SU-DHL-6 (cell line): ENCODE data around the gene TAF11L4.
"Not testable (repeated sequence)": the region's sequence is repeated elsewhere in the genome, so short reads cannot be mapped to it uniquely, and the experiment has no call there.

Experiments
- H2AFZ ChIP-seq: fragments of 200-600 bp; sonication (generic); 2 replicates; pipeline ENCODE4 v1.6.1; 2014; ENCODE audit warnings: low read depth, mild to moderate bottlenecking, moderate library complexity, mixed read lengths, antibody characterized with exemption, low read length; ENCODE audit not compliant: severe bottlenecking
- H3F3A ChIP-seq: fragments of 200-600 bp; shearing (Covaris generic); 2 replicates; pipeline ENCODE4 v1.6.0; 2016; ENCODE audit warnings: antibody characterized with exemption, mild to moderate bottlenecking; ENCODE audit not compliant: insufficient read depth
- H3K27ac ChIP-seq: fragments of 200-600 bp; sonication (generic); 2 replicates; pipeline ENCODE4 v1.5.1; 2016; ENCODE audit warnings: low read depth, mild to moderate bottlenecking, low read length, moderate library complexity, mixed read lengths
- H3K27me3 ChIP-seq: fragments of 200-600 bp; sonication (generic), shearing (Covaris generic); 2 replicates; pipeline ENCODE4 v1.6.0; 2014; ENCODE audit warnings: mild to moderate bottlenecking, low read length
- H3K36me3 ChIP-seq: fragments of 200-600 bp; sonication (generic); 2 replicates; pipeline ENCODE4 v1.6.1; 2014; ENCODE audit warnings: mild to moderate bottlenecking, low read length, mixed read lengths
- H3K4me2 ChIP-seq: fragments of 300-600, 200-600 bp; shearing (Covaris generic), sonication (generic); 2 replicates; pipeline ENCODE4 v1.6.0; 2014; ENCODE audit warnings: low read length, low read depth, mild to moderate bottlenecking; ENCODE audit not compliant: poor library complexity, severe bottlenecking
- H3K4me3 ChIP-seq: fragments of 200-600 bp; sonication (generic); 2 replicates; pipeline ENCODE4 v1.5.1; 2014; ENCODE audit warnings: antibody characterized with exemption, low read length, mild to moderate bottlenecking, mixed read lengths; ENCODE audit not compliant: insufficient read depth, poor library complexity, severe bottlenecking
- H3K79me2 ChIP-seq: fragments of 200-600 bp; sonication (generic); 2 replicates; pipeline ENCODE4 v1.6.1; 2014; ENCODE audit warnings: mild to moderate bottlenecking, low read length, moderate library complexity; ENCODE audit not compliant: insufficient read depth
- H3K9ac ChIP-seq: fragments of 200-600 bp; sonication (generic); 2 replicates; pipeline ENCODE4 v1.7.0; 2014; ENCODE audit warnings: mild to moderate bottlenecking, low read length
- H3K9me2 ChIP-seq: fragments of 200-600 bp; sonication (generic); replicated peaks from 2 replicates; pipeline ENCODE4 v1.6.1; 2014; ENCODE audit warnings: low read length; ENCODE audit not compliant: insufficient read depth
- H3K9me3 ChIP-seq: fragments of 200-600 bp; sonication (generic); 2 replicates; pipeline ENCODE4 v1.6.1; 2014; ENCODE audit warnings: low read length, mixed read lengths; ENCODE audit not compliant: insufficient read depth
- H4K20me1 ChIP-seq: fragments of 200-600 bp; sonication (generic); 2 replicates; pipeline ENCODE4 v1.6.1; 2014; ENCODE audit warnings: low read depth, mild to moderate bottlenecking, antibody characterized with exemption, low read length, moderate library complexity, mixed read lengths
- EZH2phosphoT487 ChIP-seq: fragments of 200-600 bp; sonication (generic), shearing (Covaris generic); conservative IDR thresholded peaks from 2 replicates; pipeline ENCODE4 v1.6.1; 2018; ENCODE audit warnings: mild to moderate bottlenecking, antibody characterized with exemption, low read length, moderate library complexity, mixed read lengths
- TF ChIP-seq, protein P1 (sequence below): fragments of 200-600 bp; sonication (generic); IDR thresholded peaks from one replicate; pipeline ENCODE4 v1.5.1; 2017; ENCODE audit warnings: antibody characterized with exemption, mild to moderate bottlenecking, low read length, moderate library complexity; ENCODE audit not compliant: insufficient read depth, poor library complexity, severe bottlenecking

Gene TAF11L4

GRCh38 chr5:17492770-17493169, 28.8 kb upstream of the TAF11L4 start:
- Histone ChIP-seq H3F3A (no peaks in the 10 kb centered on the region), H3K4me2 (no peak overlapping the region), H3K9me3 (no peaks in the 10 kb centered on the region), H3K9me2 (no peaks in the 10 kb centered on the region), H3K9ac (no peak overlapping the region), H3K27me3 (no peaks in the 10 kb centered on the region), H3K27ac (no peak overlapping the region), H3K79me2 (no peaks in the 10 kb centered on the region), H3K36me3 (no peaks in the 10 kb centered on the region), H3K4me3 (no peak overlapping the region), H2AFZ (no peak overlapping the region), H4K20me1 (no peaks in the 10 kb centered on the region)
- TF ChIP-seq, protein P1, sequence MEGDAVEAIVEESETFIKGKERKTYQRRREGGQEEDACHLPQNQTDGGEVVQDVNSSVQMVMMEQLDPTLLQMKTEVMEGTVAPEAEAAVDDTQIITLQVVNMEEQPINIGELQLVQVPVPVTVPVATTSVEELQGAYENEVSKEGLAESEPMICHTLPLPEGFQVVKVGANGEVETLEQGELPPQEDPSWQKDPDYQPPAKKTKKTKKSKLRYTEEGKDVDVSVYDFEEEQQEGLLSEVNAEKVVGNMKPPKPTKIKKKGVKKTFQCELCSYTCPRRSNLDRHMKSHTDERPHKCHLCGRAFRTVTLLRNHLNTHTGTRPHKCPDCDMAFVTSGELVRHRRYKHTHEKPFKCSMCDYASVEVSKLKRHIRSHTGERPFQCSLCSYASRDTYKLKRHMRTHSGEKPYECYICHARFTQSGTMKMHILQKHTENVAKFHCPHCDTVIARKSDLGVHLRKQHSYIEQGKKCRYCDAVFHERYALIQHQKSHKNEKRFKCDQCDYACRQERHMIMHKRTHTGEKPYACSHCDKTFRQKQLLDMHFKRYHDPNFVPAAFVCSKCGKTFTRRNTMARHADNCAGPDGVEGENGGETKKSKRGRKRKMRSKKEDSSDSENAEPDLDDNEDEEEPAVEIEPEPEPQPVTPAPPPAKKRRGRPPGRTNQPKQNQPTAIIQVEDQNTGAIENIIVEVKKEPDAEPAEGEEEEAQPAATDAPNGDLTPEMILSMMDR = no peak
- TF ChIP-seq EZH2phosphoT487 = no peak

DNA sequence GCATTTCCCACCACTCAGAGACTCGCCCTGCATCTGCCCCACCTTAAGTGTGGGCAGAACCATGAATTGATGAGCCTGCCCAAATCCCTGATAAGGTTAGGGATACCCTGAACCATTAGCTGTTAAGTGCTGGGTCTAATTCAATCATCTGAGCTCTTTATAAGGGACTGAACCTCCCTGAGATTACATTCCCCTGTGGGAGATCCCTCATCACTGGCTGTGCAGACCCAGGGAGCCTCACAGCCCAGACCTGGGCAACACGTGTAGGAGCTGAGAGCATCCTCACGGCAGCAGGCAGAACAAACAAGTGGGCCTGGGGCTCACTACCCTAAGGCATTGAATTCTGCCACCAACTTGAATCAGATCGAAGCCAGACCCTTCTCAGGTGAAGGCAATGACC, 24.2 kb upstream of the TAF11L4 start:
- no peak overlapping the region for H2AFZ ChIP-seq

GRCh38 chr5:17497931-17498330, 23.7 kb upstream of the TAF11L4 start, which contains the start of gene TAF11L2:
Gene TAF11L2 (plus strand): TSS chr5:17498231.
- H3K9me2 ChIP-seq, H3F3A ChIP-seq, H3K9me3 ChIP-seq, H4K20me1 ChIP-seq, H3K27ac ChIP-seq, H3K9ac ChIP-seq, H2AFZ ChIP-seq, H3K4me2 ChIP-seq, H3K36me3 ChIP-seq, H3K79me2 ChIP-seq, H3K4me3 ChIP-seq, H3K27me3 ChIP-seq: not testable (repeated sequence)

More for the DNA sequence above, 24.2 kb upstream of the TAF11L4 start:
- H3F3A ChIP-seq = no peaks in the 10 kb centered on the region
- H3K27me3 ChIP-seq = no peaks in the 10 kb centered on the region
- no peak overlapping the region for H3K27ac ChIP-seq
- TF ChIP-seq EZH2phosphoT487 = no peak
- TF ChIP-seq, protein P1 = no peak
- H3K36me3 ChIP-seq = no peaks in the 10 kb centered on the region
- no peak overlapping the region for H3K4me2 ChIP-seq
- no peaks in the 10 kb centered on the region for H3K9me2 ChIP-seq
- no peaks in the 10 kb centered on the region for H4K20me1 ChIP-seq
- no peaks in the 10 kb centered on the region for H3K79me2 ChIP-seq
- no peak overlapping the region for H3K4me3 ChIP-seq
- no peak overlapping the region for H3K9ac ChIP-seq
- no peaks in the 10 kb centered on the region for H3K9me3 ChIP-seq

DNA sequence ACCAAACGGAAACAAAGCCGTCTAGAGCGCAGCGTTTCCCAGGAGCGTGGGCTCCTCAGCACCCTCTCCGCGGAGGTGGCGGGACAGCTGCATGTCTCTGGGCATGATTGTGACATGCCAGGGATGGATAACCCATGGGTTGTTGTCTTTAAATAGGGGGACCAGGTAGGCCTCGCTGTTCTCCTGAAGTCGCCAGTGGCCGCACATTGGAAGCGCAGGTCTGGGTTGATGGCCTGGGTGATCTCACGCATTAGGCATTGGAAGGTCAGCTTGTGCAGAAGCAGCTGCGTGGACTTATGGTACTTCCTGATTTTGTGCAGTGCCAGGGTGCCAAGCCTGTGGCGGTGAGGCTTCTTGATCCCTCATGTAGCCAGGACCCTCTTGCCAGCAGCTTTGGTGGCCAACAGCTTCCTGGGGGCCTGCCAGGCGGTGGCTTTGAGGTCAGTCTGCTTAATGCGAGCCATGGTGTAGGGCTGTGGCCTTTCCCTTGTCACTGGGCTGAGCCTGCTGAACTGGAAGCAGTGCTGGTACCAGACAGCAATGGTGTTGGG, 9.8 kb upstream of the TAF11L4 start:
- no peak for TF ChIP-seq EZH2phosphoT487
- TF ChIP-seq, protein P1 = no peak
- Histone ChIP-seq H3K9me3 (no peaks in the 10 kb centered on the region), H3K27me3 (no peaks in the 10 kb centered on the region), H4K20me1 (no peaks in the 10 kb centered on the region), H3K4me3 (no peak overlapping the region), H3K9ac (no peak overlapping the region), H3F3A (no peaks in the 10 kb centered on the region), H3K27ac (no peak overlapping the region), H3K79me2 (no peaks in the 10 kb centered on the region), H3K36me3 (no peaks in the 10 kb centered on the region), H3K9me2 (no peaks in the 10 kb centered on the region), H2AFZ (no peak overlapping the region), H3K4me2 (no peak overlapping the region)

- not testable (repeated sequence) for H3K79me2 ChIP-seq, H3K9me2 ChIP-seq, H4K20me1 ChIP-seq, H3K27me3 ChIP-seq, H3F3A ChIP-seq, H3K36me3 ChIP-seq, H2AFZ ChIP-seq, H3K9me3 ChIP-seq, H3K4me2 ChIP-seq, H3K9ac ChIP-seq, H3K27ac ChIP-seq, H3K4me3 ChIP-seq
These were observed 4.1 kb upstream of the TAF11L4 start for GRCh38 chr5:17517526-17517925.

DNA sequence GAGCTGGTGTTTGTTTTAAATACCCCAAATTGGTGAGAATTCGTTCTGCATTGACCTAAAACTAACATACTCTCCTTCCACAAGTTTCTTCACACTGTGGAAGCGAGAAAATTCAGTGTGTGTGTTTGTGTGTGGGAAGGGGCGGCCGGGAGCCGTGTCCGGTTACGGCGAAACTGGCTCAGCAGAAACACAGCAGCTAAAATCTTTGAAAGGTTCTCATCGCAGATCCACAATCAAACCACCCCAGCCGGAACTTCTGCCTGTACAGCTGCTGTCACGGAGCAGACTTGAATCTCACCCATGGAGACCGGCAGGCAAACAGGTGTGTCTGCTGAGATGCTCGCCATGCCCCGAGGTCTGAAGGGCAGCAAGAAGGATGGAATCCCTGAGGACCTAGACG, 3.5 kb upstream of the TAF11L4 start, which contains the start of gene TAF11L3:
Gene TAF11L3 (plus strand): TSS at position 301 of the 400 bp plus-strand sequence.
- not testable (repeated sequence) for H3K9ac ChIP-seq, H3K27me3 ChIP-seq, H3K9me2 ChIP-seq, H2AFZ ChIP-seq, H4K20me1 ChIP-seq, H3K36me3 ChIP-seq, H3K4me2 ChIP-seq, H3K4me3 ChIP-seq, H3K27ac ChIP-seq, H3K79me2 ChIP-seq, H3K9me3 ChIP-seq, H3F3A ChIP-seq
